Large intestine (tissue), 3 donors: ENCODE results near the gene SLC39A11. TPM values are rescaled to one million over a fixed set of nuclear protein-coding genes. Genes with fewer than 3 reads are reported as not detected.

Experiments used
- DNase-seq, 2 donors: peaks; one replicate each; pipeline versions ENCODE4 v3.0.0 to v3.0.0-alpha.2; 2013
- H3K27ac ChIP-seq: one replicate; pipeline ENCODE4 v1.5.1; 2013; ENCODE audit warnings: low read length
- H3K27me3 ChIP-seq: 2 replicates; pipeline ENCODE4 v1.6.1; 2013; ENCODE audit warnings: low read length; ENCODE audit not compliant: control insufficient read depth, insufficient read depth
- H3K36me3 ChIP-seq: 2 replicates; pipeline ENCODE4 v1.6.1; 2013; ENCODE audit warnings: low read length; ENCODE audit not compliant: control insufficient read depth, insufficient read depth
- H3K4me1 ChIP-seq: one replicate; pipeline ENCODE4 v1.6.1; 2013; ENCODE audit warnings: low read length; ENCODE audit not compliant: control insufficient read depth, insufficient read depth
- H3K4me3 ChIP-seq: one replicate; pipeline ENCODE4 v1.5.1; 2013; ENCODE audit warnings: low read length
- H3K9me3 ChIP-seq: one replicate; pipeline ENCODE4 v1.6.1; 2013; ENCODE audit warnings: mild to moderate bottlenecking, low read depth, low read length, moderate library complexity; ENCODE audit not compliant: control insufficient read depth
- WGBS: methylation state at CpG from one replicate; pipeline ENCODE4 v1.1.5; 2013; ENCODE audit warnings: low lambda C conversion rate; ENCODE audit not compliant: insufficient coverage; 5-methylcytosine and 5-hydroxymethylcytosine counted together
- polyA plus RNA-seq: library from polyadenylated mRNA; unstranded; fragments of 120-200 nt; gene quantifications from one replicate; pipeline ENCODE4 v1.2.1, GENCODE V29; 2013

SLC39A11 gene
- polyA plus RNA-seq, 1 donor: 46.2 TPM

DNA sequence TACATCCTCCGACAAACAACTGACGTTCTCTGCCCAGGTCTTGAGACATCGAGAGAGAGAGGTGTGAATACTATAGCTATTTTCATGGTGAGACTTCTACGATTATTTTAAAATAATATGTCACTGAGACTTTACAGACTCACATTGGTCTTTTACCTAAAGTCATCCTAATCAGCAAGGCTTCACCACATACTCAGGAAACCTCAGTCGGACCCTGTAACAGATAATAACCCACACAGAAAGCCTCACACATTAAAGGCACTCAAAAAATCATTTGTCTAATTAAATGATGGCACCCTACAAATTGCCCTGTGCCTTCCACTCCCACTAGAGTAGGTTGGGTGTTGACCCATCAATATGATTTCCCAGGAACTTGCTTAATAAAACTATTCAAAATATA is 19.8 kb upstream of the SLC39A11 start:
- H3K4me1 ChIP-seq: no peaks in the 10 kb centered on the region
- no peaks in the 10 kb centered on the region for H3K27me3 ChIP-seq
- DNase-seq: no peak
- H3K36me3 ChIP-seq: no peaks in the 10 kb centered on the region
- H3K4me3 ChIP-seq: no peak overlapping the region
- 95% methylated on average over 3 of the region's 5 CpGs for WGBS
- no peaks in the 10 kb centered on the region for H3K9me3 ChIP-seq
- H3K27ac ChIP-seq: no peak overlapping the region

DNA sequence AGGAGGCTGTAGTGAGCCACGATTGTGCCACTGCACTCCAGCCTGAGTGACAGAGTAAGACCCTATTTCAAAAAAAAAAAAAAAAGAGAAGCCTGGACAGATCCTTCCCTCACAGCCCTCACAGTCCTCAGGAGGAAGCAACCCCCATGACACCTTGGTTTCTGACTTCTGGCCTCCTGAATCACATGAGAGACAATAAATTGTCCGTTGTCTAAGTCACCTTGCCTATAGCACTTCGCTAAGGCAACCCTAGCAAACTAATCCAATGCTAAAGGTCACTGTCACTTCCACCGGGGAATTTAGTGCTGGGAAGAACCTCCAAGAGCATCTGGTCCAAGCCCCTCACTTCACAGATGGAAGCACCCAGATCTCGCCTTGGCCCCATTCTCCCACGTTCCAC is 18.9 kb upstream of the SLC39A11 start:
- Histone ChIP-seq H3K27me3 (no peaks in the 10 kb centered on the region), H3K27ac (no peak overlapping the region), H3K4me3 (no peak overlapping the region), H3K36me3 (no peaks in the 10 kb centered on the region), H3K9me3 (no peaks in the 10 kb centered on the region), H3K4me1 (no peaks in the 10 kb centered on the region)
- DNase-seq: peak; percentile 49 to 76
- WGBS: no CpG with 5 or more reads among the region's 6 CpGs

DNA sequence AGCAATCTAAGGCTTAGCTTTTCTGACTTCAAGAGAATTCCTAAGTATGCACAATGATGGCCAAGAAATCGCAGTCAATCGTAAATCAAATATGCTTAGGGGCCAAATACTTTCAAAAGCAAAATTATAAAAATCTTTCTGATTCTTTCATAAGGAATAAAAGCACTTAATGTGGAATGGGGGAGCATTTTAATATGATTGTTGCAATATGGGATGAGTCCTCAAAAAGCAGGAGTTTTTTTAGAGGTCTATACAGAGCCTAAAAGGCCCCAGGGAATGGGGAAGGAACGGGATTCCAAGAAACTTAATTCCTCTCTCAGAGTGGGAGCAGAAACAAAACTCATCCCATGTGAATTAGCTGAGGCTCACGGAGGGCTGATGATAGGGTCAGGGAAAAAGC is 14.7 kb upstream of the SLC39A11 start:
- no CpG with 5 or more reads among the region's 4 CpGs for WGBS
- no peaks in the 10 kb centered on the region for H3K36me3 ChIP-seq
- H3K9me3 ChIP-seq: no peaks in the 10 kb centered on the region
- no peaks in the 10 kb centered on the region for H3K4me1 ChIP-seq
- H3K27me3 ChIP-seq: no peaks in the 10 kb centered on the region
- no peak overlapping the region for H3K27ac ChIP-seq
- DNase-seq: no peak
- H3K4me3 ChIP-seq: no peak overlapping the region

DNA sequence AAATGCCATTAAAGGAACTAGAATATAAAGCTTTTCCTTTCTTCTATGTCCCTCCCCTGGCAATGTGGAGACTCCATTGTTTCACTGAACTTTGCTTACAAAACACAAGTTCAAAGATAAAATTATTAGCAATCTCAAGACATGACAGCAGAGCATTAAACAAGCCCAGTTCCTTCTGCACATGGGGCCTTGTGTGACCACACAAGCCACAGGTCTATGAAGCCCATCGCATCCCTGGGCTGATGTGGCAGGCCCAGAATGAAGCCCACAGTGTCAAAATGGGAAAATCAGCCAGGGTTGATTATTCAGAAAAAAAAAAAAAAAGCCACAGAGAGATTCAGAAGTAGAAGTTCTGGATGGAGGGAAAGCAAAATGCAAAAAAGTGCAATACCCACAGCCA is 12.9 kb upstream of the SLC39A11 start:
- no peak for DNase-seq
- H3K4me3 ChIP-seq: no peak overlapping the region
- no peaks in the 10 kb centered on the region for H3K36me3 ChIP-seq
- no peaks in the 10 kb centered on the region for H3K9me3 ChIP-seq
- no peaks in the 10 kb centered on the region for H3K4me1 ChIP-seq
- no CpG with 5 or more reads among the region's 1 CpG for WGBS
- H3K27me3 ChIP-seq: no peaks in the 10 kb centered on the region
- no peak overlapping the region for H3K27ac ChIP-seq

DNA sequence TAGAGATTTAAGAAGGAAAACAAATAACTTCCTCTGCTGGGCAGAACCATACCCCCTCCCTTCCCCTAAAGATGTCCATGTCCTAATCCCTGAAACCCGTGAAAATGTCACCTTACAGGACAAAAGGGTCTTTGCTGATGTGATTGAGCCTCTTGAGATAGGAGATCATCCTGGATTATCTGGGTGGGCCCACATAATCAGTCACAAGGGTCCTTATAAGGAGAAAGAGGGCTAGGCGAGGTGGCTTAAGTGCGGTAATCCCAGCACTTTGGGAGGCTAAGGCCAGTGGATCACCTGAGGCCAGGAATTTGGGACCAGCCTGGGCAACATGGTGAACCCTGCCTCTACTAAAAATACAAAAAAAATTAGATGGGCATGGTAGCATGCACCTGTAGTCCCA is 12.0 kb upstream of the SLC39A11 start:
- DNase-seq: no peak
- no CpG with 5 or more reads among the region's 3 CpGs for WGBS
- no peak overlapping the region for H3K4me3 ChIP-seq

DNA sequence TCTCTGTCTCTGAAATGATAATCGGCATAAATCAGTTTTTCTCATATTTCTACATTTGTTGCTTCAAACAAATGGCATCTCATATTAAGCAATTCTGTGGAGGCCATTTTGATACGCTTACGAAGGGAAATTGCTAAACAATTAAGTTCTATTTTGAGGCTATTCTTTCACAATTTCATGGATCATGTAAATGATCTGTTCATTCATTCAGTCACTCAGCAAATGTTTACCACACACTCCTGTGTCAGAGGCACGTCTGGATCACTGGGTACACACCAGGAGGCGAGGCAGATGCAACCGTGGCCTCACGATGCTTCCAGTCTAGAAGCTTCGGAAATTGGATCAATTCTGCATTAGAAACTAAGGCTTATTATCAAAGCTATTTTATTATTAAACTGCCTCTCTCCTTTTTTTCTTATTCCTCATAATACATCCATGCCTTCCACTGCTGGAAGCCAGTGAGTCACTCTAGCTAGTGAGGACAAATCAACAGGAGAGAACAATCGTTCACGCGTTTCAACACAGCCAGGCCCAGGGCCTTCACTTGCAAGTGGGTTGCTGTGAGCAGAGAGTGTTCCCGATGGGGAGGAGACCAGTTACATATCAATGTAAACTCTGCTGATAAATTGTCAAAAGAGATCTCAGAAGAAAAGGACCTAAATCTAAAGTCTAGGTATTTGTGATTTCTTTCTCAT is 11.3 kb upstream of the SLC39A11 start:
- Histone ChIP-seq H3K4me3 (no peak overlapping the region), H3K27me3 (no peaks in the 10 kb centered on the region), H3K4me1 (no peaks in the 10 kb centered on the region), H3K36me3 (no peaks in the 10 kb centered on the region), H3K27ac (no peak overlapping the region), H3K9me3 (no peaks in the 10 kb centered on the region)
- WGBS: 100% methylated on average over 2 of the region's 12 CpGs
- no peak for DNase-seq

More for the DNA sequence above, 12.0 kb upstream of the SLC39A11 start:
- no peaks in the 10 kb centered on the region for H3K36me3 ChIP-seq
- no peaks in the 10 kb centered on the region for H3K9me3 ChIP-seq
- no peaks in the 10 kb centered on the region for H3K4me1 ChIP-seq
- no peak overlapping the region for H3K27ac ChIP-seq
- no peaks in the 10 kb centered on the region for H3K27me3 ChIP-seq

DNA sequence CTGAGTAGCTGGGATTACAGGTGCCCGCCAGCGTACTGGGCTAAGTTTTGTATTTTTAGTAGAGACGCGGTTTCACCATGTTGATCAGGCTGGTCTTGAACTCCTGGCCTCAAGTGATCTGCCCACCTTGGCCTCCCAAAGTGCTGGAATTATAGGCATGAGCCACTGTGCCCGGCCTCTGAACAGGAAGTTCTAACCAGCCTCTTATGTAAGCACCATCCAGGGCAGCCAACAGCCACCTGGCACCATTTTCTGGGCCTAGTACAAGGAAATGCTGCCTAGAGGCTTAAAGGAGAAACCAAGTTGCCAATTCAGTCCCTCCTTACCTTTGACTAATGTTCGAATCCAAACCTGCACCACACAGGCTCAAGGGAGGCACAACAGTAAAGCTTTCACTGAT is 8.5 kb upstream of the SLC39A11 start:
- Histone ChIP-seq H3K27me3 (peaks cover 4% of the 10 kb centered on the region), H3K4me3 (no peak overlapping the region), H3K36me3 (no peaks in the 10 kb centered on the region), H3K27ac (no peak overlapping the region), H3K9me3 (no peaks in the 10 kb centered on the region), H3K4me1 (no peaks in the 10 kb centered on the region)
- WGBS: no CpG with 5 or more reads among the region's 6 CpGs
- no peak for DNase-seq

DNA sequence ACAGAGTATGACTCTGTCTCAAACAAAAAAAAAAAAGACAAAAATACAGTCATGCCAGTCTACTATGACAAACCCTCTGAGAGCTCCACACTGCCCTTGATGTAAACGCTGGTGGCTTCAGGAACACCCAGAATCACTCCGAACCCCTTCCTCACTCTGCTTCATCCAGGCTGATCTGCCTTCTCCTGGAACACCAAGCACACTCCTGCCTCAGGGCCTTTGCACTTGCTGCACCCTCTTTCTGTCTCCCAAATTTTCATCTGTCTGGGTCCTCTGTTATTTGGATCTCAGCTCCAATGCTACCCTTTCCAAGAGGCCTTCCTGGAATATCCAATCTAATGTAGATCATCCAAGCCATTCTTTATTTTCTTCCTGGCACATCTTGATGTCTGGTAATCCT is 7.9 kb upstream of the SLC39A11 start:
- WGBS: 92% methylated on average over 2 of the region's 2 CpGs
- Histone ChIP-seq H3K4me3 (no peak overlapping the region), H3K9me3 (no peaks in the 10 kb centered on the region), H3K27ac (no peak overlapping the region), H3K27me3 (peaks cover 4% of the 10 kb centered on the region), H3K36me3 (no peaks in the 10 kb centered on the region), H3K4me1 (no peaks in the 10 kb centered on the region)
- no peak for DNase-seq

DNA sequence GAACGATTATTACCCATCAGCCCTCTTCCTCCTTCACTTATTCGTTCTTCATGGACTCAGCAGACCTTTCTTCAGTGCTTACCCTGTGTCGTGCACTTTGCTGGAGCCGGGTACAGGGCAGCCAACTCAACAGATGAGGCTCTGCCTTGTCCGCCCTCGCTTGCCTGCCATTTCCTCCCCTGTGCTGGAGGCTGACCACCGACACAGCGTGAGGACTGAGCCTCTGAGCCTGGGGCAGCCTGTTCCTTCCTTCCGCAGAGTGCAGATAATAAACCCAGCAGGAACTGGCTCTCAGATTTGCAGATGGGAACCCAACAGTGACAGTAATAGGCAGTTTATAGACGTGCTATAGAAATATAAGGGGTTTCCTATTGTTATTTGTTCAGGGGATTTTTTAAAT is 7.0 kb upstream of the SLC39A11 start:
- Histone ChIP-seq H3K27me3 (peaks cover 4% of the 10 kb centered on the region), H3K4me3 (no peak overlapping the region), H3K36me3 (no peaks in the 10 kb centered on the region), H3K27ac (no peak overlapping the region), H3K9me3 (no peaks in the 10 kb centered on the region), H3K4me1 (no peaks in the 10 kb centered on the region)
- no peak for DNase-seq
- 75% methylated on average over 3 of the region's 10 CpGs for WGBS

DNA sequence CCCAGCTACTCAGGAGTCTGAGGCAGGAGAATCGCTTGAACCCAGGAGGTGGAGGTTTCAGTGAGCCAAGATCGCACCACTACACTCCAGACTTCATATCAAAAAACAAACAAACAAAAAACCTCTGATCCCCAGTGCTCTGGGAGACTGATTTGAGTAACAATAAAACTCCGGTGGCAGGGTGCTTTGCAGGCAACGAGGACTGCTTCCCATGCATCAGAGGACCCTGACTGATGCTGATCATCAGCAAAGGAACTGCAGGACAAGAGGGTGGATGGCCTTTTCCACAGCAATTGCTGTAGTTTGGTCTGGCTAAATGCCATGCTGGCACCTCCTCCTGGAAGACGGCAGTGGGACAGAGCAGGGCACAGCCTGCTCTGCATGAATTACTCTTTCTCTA is 6.4 kb upstream of the SLC39A11 start:
- peaks cover 4% of the 10 kb centered on the region for H3K27me3 ChIP-seq
- no CpG with 5 or more reads among the region's 5 CpGs for WGBS
- no peak overlapping the region for H3K4me3 ChIP-seq
- DNase-seq: no peak
- H3K9me3 ChIP-seq: no peaks in the 10 kb centered on the region
- H3K36me3 ChIP-seq: no peaks in the 10 kb centered on the region
- H3K4me1 ChIP-seq: no peaks in the 10 kb centered on the region
- no peak overlapping the region for H3K27ac ChIP-seq
